Testis (tissue), 3 donors: Measurements from ENCODE around the gene RPS18. TPM values are rescaled to one million over a fixed set of nuclear protein-coding genes. Genes with fewer than 3 reads are reported as not detected.
A peak's percentile ranks its signal among the peaks of the same experiment; 100 is the strongest.

Experiments used
- DNase-seq: peaks from one replicate; pipeline ENCODE4 v3.0.0-alpha.2; 2019
- H3K27ac ChIP-seq, 2 donors: fragments of 200-600 bp; sonication (generic); one replicate each; pipeline ENCODE4 v1.5.1; 2019
- H3K27me3 ChIP-seq: fragments of 200-600 bp; sonication (generic); one replicate; pipeline ENCODE4 v1.5.1; 2019
- H3K36me3 ChIP-seq: fragments of 200-600 bp; sonication (generic); one replicate; pipeline ENCODE4 v1.5.1; 2017; ENCODE audit warnings: low read depth; ENCODE audit errors: missing control alignments
- H3K4me1 ChIP-seq: fragments of 200-600 bp; sonication (generic); one replicate; pipeline ENCODE4 v1.5.1; 2019
- H3K4me3 ChIP-seq, 2 donors: fragments of 200-600 bp; sonication (generic); one replicate each; pipeline ENCODE4 v1.5.1; 2017 to 2019
- H3K9me3 ChIP-seq: fragments of 200-600 bp; sonication (generic); one replicate; pipeline ENCODE4 v1.5.1; 2017
- POLR2A ChIP-seq: fragments of 450-650 bp; IDR thresholded peaks from one replicate; pipeline ENCODE4 v1.6.1; 2017; ENCODE audit warnings: antibody characterized with exemption, mild to moderate bottlenecking, moderate library complexity
- WGBS, 2 donors: methylation state at CpG; one replicate each; pipeline ENCODE4 v1.1.5; 2018; 5-methylcytosine and 5-hydroxymethylcytosine counted together
- intact Hi-C: fragments of 100-400 bp; cut with DNase I; formaldehyde crosslinking; loops from one replicate; pipeline ENCODE4 v1.15.1; 2023; ENCODE audit warnings: low total_unique reads
- polyA plus RNA-seq: library from polyadenylated mRNA; stranded (reverse); fragments of 350-450 nt; fragmentation: Illumina TruSeq; extraction: RNeasy Lipid Tissue Mini Kit (QIAGEN cat#74804); gene quantifications from one replicate; pipeline ENCODE4 v1.2.3, GENCODE V29; 2014; ENCODE audit warnings: low read depth, low replicate concordance; ENCODE audit not compliant: insufficient read depth
- total RNA-seq, 2 donors: library from RNA; depleted of rRNA; stranded (reverse); fragments of >200 nt; gene quantifications; one replicate each; pipeline ENCODE4 v1.2.3, GENCODE V29; 2016
- TF ChIP-seq, protein P1 (sequence below), 3 experiments: fragments of 450-650 bp in 2 of 3; fragments of 200-600 bp in 1 of 3; sonication (generic) in 1 of 3; IDR thresholded peaks; one replicate each; pipeline ENCODE4 v1.5.1; 2016 to 2019; ENCODE audit warnings: antibody characterized with exemption in 3 of 3, mild to moderate bottlenecking in 2 of 3, moderate library complexity in 1 of 3

The RPS18 gene
- total and polyA plus RNA-seq, 3 donors from 2014 or later = 685 to 2,185 (median 1,953) TPM

DNA sequence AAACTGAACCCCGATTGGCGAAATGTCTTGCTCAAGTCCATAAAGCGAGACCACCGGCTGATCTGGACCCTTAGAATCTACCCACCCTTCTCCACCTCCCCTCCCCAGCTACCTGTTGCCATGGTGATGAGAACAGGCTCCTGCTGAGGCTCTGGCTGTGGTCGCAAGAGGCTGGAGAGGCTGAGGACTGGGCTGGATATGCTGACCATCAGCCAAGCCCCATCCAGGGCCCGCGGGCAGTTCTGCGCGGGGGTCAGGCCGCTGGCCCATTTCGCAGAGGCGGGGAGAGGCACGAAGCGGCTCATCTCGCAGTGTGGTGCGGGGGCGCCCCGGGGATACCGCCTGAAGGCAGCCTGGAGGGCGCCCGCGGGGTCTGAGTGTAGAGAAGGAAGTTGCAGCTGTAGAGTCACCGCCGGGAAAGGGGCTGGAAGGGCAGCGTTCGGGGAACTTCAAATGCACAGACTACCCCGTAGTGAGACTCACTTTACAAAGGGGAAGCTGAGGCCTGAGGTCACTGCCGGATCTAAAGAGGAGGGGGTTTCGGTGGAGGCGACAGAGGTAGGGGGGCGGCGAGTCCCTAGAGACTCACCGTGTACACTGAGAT is 41.3 kb downstream of the RPS18 start:
- intact Hi-C loops = loop anchor here (10.0 kb wide), 2 partner anchors 102 to 108 kb away; partner anchors contain the start of genes CUTA, HSD17B8, PHF1 and RING1
- Histone ChIP-seq H3K27me3 (no peaks in the 10 kb centered on the region), H3K27ac (peak overlapping the region; percentile 94 to 97), H3K36me3 (no peaks in the 10 kb centered on the region), H3K9me3 (no peaks in the 10 kb centered on the region), H3K4me1 (peaks cover 28% of the 10 kb centered on the region), H3K4me3 (peak overlapping the region; percentile 78 to 87)
- WGBS, 2 donors = 1 to 2% methylated on average over 15 to 33 of the region's 33 CpGs
- DNase-seq = peak; percentile 29
- TF ChIP-seq POLR2A = no peak
- TF ChIP-seq, protein P1, sequence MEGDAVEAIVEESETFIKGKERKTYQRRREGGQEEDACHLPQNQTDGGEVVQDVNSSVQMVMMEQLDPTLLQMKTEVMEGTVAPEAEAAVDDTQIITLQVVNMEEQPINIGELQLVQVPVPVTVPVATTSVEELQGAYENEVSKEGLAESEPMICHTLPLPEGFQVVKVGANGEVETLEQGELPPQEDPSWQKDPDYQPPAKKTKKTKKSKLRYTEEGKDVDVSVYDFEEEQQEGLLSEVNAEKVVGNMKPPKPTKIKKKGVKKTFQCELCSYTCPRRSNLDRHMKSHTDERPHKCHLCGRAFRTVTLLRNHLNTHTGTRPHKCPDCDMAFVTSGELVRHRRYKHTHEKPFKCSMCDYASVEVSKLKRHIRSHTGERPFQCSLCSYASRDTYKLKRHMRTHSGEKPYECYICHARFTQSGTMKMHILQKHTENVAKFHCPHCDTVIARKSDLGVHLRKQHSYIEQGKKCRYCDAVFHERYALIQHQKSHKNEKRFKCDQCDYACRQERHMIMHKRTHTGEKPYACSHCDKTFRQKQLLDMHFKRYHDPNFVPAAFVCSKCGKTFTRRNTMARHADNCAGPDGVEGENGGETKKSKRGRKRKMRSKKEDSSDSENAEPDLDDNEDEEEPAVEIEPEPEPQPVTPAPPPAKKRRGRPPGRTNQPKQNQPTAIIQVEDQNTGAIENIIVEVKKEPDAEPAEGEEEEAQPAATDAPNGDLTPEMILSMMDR (IDR thresholded peaks at IDR 0.05) = no peak

DNA sequence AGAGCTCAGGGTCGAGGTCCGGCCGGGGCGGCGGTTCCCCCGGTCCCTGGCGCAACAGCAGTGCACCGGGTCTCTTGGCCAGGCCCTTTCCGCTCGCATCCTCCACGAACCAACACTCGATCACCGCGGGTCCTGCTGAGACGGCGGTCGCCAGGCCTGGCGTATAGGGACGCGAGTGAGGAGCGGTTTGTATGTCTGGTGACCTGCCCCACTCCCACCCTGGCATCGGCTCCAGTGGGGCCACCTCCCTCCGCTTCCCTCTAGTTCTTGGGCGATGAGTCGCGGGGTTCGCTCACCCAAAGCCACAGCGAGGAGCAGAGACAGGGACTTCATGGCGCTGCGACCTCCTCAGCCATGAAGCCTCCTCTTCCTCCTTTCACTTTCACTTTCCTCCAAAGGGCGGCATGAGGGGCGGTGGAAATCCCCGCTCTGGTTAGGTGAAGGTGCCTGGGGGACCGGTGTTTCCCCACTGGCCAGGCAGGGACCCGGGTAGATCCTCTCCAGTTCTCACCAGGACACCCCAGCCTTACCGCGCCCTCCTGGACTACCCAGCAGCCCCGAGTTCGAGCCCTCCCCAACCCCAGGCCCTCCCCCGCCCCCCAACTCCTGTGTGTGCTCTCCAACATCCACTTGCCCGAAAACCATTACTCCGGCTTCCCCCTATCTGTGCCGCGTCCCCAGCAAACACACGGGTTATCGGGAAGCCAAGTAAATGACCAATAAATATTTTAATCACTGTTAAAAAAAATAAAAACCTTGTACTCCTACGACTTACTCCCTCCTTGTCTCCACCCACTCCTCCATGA is 42.0 kb downstream of the RPS18 start, which contains the start of gene TAPBP:
TSS of gene TAPBP (minus strand) at position 370 of the 806 bp plus-strand sequence. CDS start at position 333, 37 bp downstream.
- no peaks in the 10 kb centered on the region for H3K27me3 ChIP-seq
- TF ChIP-seq, protein P1 (IDR thresholded peaks at IDR 0.05) = no peak
- TF ChIP-seq POLR2A = no peak
- intact Hi-C loops = loop anchor here (10.0 kb wide), 2 partner anchors 101 to 109 kb away; partner anchors contain the start of genes CUTA, HSD17B8, PHF1 and RING1
- 0% methylated on average over 24 to 36 of the region's 47 CpGs for WGBS, 2 donors
- H3K4me1 ChIP-seq = peaks cover 33% of the 10 kb centered on the region
- peak within 1 kb of the TSS; percentile 94 to 97 for H3K27ac ChIP-seq
- H3K36me3 ChIP-seq = no peaks in the 10 kb centered on the region
- H3K4me3 ChIP-seq = peak within 1 kb of the TSS; percentile 78 to 87
- no peaks in the 10 kb centered on the region for H3K9me3 ChIP-seq
- DNase-seq = peak; percentile 53

DNA sequence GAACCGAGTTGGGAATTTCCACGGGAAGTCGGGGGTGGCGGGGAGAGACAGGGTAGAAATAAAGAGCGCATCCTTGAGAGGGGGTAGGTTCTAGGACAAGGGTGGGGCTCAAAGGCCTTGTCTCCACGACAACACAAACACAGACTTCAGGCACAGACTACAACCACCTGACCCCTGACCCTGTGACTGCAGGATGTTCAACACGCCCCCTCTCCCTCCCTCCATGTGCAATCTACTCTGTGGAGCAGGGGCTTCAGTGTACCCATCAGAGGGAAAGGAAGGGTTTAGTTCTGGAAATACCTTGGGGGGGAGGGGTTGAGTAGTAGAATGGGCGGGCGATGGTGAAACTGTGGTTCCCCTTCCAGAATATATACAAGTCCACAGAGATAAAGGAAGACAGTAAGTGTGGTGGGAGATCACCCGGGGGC is 42.7 kb downstream of the RPS18 start:
- peak overlapping the region; percentile 94 to 97 for H3K27ac ChIP-seq
- no peaks in the 10 kb centered on the region for H3K9me3 ChIP-seq
- intact Hi-C loops = loop anchor here (10.0 kb wide), 2 partner anchors 100 to 110 kb away; partner anchors contain the start of genes CUTA, HSD17B8, PHF1 and RING1
- 0 to 2% methylated on average over 9 to 10 of the region's 10 CpGs for WGBS, 2 donors
- peak overlapping the region; percentile 78 to 87 for H3K4me3 ChIP-seq
- H3K4me1 ChIP-seq = peaks cover 38% of the 10 kb centered on the region
- no peaks in the 10 kb centered on the region for H3K36me3 ChIP-seq
- peak; percentile 86 for DNase-seq
- H3K27me3 ChIP-seq = no peaks in the 10 kb centered on the region
- TF ChIP-seq, protein P1 (IDR thresholded peaks at IDR 0.05) = no peak
- no peak for TF ChIP-seq POLR2A

DNA sequence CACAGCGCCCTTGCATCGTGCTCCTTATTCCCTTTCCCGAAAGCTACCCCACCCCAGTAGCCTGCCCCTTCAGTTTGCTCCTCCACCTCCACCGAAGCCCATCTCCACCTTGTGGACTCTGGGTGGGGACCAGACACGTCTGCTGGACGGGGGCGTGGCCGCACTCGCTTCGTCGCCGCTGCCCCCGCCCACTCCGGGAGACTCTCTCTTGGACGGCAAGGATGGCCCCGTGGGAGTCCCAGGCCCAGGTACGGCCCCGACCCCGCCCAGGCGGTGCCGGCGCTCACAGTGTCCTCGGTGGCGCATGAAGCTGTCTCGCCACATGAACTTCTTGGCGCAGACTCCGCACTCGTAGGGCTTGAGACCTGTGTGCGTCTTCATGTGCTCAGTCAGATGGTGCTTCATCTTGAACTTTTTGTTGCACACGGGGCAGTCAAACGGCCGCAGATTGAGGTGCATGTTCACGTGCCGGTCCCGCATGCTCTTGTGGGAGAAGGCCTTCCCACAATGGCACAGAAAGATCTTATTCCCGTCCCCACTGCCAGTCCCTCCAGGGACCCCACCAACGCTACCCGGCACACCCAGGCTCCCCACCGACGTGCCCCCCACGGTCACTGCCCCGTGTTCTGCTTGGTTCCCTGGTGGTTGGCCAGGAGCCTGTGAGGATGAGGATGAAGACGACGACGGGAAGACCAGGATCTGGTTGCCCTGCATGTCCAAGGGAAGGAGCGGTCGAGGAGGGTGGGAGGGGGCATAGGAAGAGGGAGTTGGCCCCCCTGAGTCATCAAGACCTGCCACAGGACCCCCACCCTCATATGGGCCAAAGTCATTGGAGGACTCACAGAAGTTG is 43.3 kb downstream of the RPS18 start:
- Histone ChIP-seq H3K4me1 (peaks cover 42% of the 10 kb centered on the region), H3K27me3 (no peaks in the 10 kb centered on the region), H3K9me3 (no peaks in the 10 kb centered on the region), H3K36me3 (no peaks in the 10 kb centered on the region), H3K27ac (peak overlapping the region; percentile 94 to 97), H3K4me3 (peak overlapping the region in 1 of 2 donors; percentile 87)
- WGBS, 2 donors = 33 to 40% methylated on average over 10 to 47 of the region's 47 CpGs
- intact Hi-C loops = loop anchor here (10.0 kb wide), 2 partner anchors 100 to 110 kb away; partner anchors contain the start of genes CUTA, HSD17B8, PHF1 and RING1
- no peak for TF ChIP-seq POLR2A
- TF ChIP-seq, protein P1 (IDR thresholded peaks at IDR 0.05) = no peak
- peak; percentile 74 for DNase-seq
